WTC11 (cell line): ENCODE data around the gene GTPBP6.

Experiments used
- CTCF ChIP-seq: fragments of 200-600 bp; IDR thresholded peaks from 2 replicates; pipeline ENCODE4 v1.8.0; 2022; ENCODE audit warnings: antibody characterized with exemption
- JUN ChIP-seq: sonication (generic); formaldehyde crosslinking; IDR thresholded peaks from 2 replicates; pipeline ENCODE4 v1.8.0; 2023; ENCODE audit warnings: mild to moderate bottlenecking, missing genetic modification reagents
- MAX ChIP-seq: sonication (generic); formaldehyde crosslinking; IDR thresholded peaks from 2 replicates; pipeline ENCODE4 v1.8.0; 2022; ENCODE audit warnings: mild to moderate bottlenecking, missing genetic modification reagents
- NR1H2 ChIP-seq: sonication (generic); formaldehyde crosslinking; IDR thresholded peaks from 2 replicates; pipeline ENCODE4 v1.9.0; 2021; ENCODE audit warnings: mild to moderate bottlenecking, moderate library complexity, missing genetic modification reagents
- NR3C1 ChIP-seq: sonication (generic); formaldehyde crosslinking; conservative IDR thresholded peaks from 2 replicates; pipeline ENCODE4 v1.8.1; 2023; ENCODE audit warnings: low read depth, mild to moderate bottlenecking, missing genetic modification reagents
- SOX15 ChIP-seq: fragments of 250-450 bp; sonication (Bioruptor Pico); IDR thresholded peaks from 2 replicates; pipeline ENCODE4 v1.9.0; 2021; ENCODE audit warnings: mild to moderate bottlenecking
- SP1 ChIP-seq: sonication (generic); formaldehyde crosslinking; conservative IDR thresholded peaks from 2 replicates; pipeline ENCODE4 v1.8.1; 2022; ENCODE audit warnings: missing genetic modification reagents
- STAT6 ChIP-seq: sonication (generic); formaldehyde crosslinking; conservative IDR thresholded peaks from 2 replicates; pipeline ENCODE4 v1.8.1; 2023; ENCODE audit warnings: mild to moderate bottlenecking, low read depth, missing genetic modification reagents, moderate library complexity
- USF2 ChIP-seq: sonication (generic); formaldehyde crosslinking; IDR thresholded peaks from 2 replicates; pipeline ENCODE4 v1.8.1; 2023; ENCODE audit warnings: mild to moderate bottlenecking, missing genetic modification reagents, moderate library complexity
- ZNF281 ChIP-seq: sonication (generic); formaldehyde crosslinking; IDR thresholded peaks from 2 replicates; pipeline ENCODE4 v1.8.0; 2023; ENCODE audit warnings: mild to moderate bottlenecking, missing genetic modification reagents

DNA sequence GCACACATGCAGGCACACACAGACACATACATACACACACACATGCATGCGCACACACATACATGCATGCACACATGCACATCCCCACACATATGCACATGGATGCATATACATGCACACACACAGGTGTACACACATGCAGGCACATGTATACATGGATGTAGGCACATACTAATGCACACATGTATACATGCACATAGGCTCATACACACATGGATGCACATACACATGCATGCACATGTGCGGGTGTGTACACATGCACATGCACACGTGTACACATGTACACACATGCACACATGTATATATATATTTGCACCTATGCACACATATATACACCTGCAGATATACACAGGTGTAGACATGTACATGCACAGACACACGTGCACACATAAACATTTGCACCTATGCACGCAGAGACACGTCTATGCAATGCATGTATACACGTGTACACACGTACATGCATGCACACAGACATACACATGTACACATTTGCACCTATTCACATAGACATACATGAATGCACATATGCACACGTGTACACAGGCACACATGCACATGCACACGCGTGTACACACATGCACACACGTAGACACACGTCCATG is 33.4 kb downstream of the GTPBP6 start:
- TF ChIP-seq USF2 (CRISPR knock-in tag) (no peak), CTCF (no peak), STAT6 (CRISPR knock-in tag) (no peak), SOX15 (no peak), NR1H2 (CRISPR knock-in tag) (no peak), MAX (CRISPR knock-in tag) (no peak), NR3C1 (CRISPR knock-in tag) (no peak), JUN (CRISPR knock-in tag) (no peak), SP1 (no peak), ZNF281 (CRISPR knock-in tag) (no peak)
